Kidney (tissue), 22 donors: ENCODE data around the gene FITM1. TPM values are rescaled to one million over a fixed set of nuclear protein-coding genes. Genes with fewer than 3 reads are reported as not detected.
A peak's percentile ranks its signal among the peaks of the same experiment; 100 is the strongest.

ENCODE experiments used
- DNase-seq, 5 donors: peaks; one replicate each; pipeline ENCODE4 v3.0.0-alpha.2; 2013 to 2020
- FAIRE-seq: peaks from 2 replicates; lab custom pipeline; 2012; peaks lifted over from hg19 to GRCh38; lab: Jason Lieb, UNC
- H3K27ac ChIP-seq, 2 donors: one replicate each; pipeline ENCODE4 v1.7.0; 2013; ENCODE audit warnings: low read depth in 2 of 2, low read length in 2 of 2, inconsistent platforms in 1 of 2
- H3K27me3 ChIP-seq: one replicate; pipeline ENCODE4 v1.7.1; 2013; ENCODE audit warnings: low read length, inconsistent platforms; ENCODE audit not compliant: control insufficient read depth, insufficient read depth
- H3K36me3 ChIP-seq, 3 donors: one replicate each; pipeline versions ENCODE4 v1.7.0 to v1.7.1; 2013; ENCODE audit warnings: low read length in 3 of 3, control low read depth in 1 of 3, inconsistent platforms in 1 of 3; ENCODE audit not compliant: insufficient read depth in 3 of 3, control insufficient read depth in 2 of 3
- H3K4me1 ChIP-seq, 3 donors: one replicate each; pipeline versions ENCODE4 v1.7.0 to v1.7.1; 2013; ENCODE audit warnings: low read length in 3 of 3, inconsistent platforms in 1 of 3, low read depth in 1 of 3; ENCODE audit not compliant: control insufficient read depth in 2 of 3, insufficient read depth in 2 of 3
- H3K4me3 ChIP-seq, 3 donors: one replicate each; pipeline versions ENCODE4 v1.7.0 to v1.8.1; 2013; ENCODE audit warnings: low read length in 3 of 3, control low read depth in 1 of 3, inconsistent platforms in 1 of 3
- H3K9ac ChIP-seq, 3 donors: one replicate each; pipeline versions ENCODE4 v1.7.0 to v1.7.1; 2013; ENCODE audit warnings: low read length in 3 of 3, control low read depth in 1 of 3, inconsistent platforms in 1 of 3
- H3K9me3 ChIP-seq, 3 donors: one replicate each; pipeline versions ENCODE4 v1.7.0 to v1.7.1; 2013; ENCODE audit warnings: low read length in 3 of 3, control low read depth in 1 of 3, inconsistent platforms in 1 of 3; ENCODE audit not compliant: control insufficient read depth in 2 of 3, insufficient read depth in 1 of 3
- intact Hi-C: fragments of 100-400 bp; cut with DNase I; formaldehyde crosslinking; loops from one replicate; pipeline ENCODE4 v1.11.1; 2022
- long read RNA-seq, 10 donors: library from polyadenylated mRNA in 1 of 10; unstranded in 1 of 10; transcript quantifications; one replicate each; pipeline ENCODE4 v2.0.0 and lab custom pipeline, GENCODE V29; 2021 to 2026
- polyA plus RNA-seq: library from polyadenylated mRNA; stranded (reverse); fragments of 350-450 nt; fragmentation: Illumina TruSeq; extraction: RNeasy Lipid Tissue Mini Kit (QIAGEN cat#74804); gene quantifications from one replicate; pipeline ENCODE4 v1.2.3, GENCODE V29; 2014; ENCODE audit warnings: low read depth, low replicate concordance; ENCODE audit not compliant: insufficient read depth
- total RNA-seq: library from RNA; stranded (reverse); fragmentation: NEBNext Ultra II Directional; extraction: Animal tissue kit (Norgen Biotek cat#: 25700); gene quantifications from one replicate; pipeline ENCODE4 v1.2.1, GENCODE V29; 2021
- TF ChIP-seq, protein P1 (sequence below): IDR thresholded peaks from 3 replicates; pipeline ENCODE4 v1.5.1; 2012; ENCODE audit warnings: mild to moderate bottlenecking, moderate library complexity, borderline replicate concordance; ENCODE audit not compliant: insufficient read depth; ENCODE audit errors: extremely low read depth
- donor health status: control.
- donor health status: control.
- donor health status: control.
- donor health status: control.
- donor health status: control.
- donor health status: DM: yes; HTN: yes; CAD: no.
- donor health status: Normal renal cell carcinoma (clear cell type).

Gene FITM1, protein sequence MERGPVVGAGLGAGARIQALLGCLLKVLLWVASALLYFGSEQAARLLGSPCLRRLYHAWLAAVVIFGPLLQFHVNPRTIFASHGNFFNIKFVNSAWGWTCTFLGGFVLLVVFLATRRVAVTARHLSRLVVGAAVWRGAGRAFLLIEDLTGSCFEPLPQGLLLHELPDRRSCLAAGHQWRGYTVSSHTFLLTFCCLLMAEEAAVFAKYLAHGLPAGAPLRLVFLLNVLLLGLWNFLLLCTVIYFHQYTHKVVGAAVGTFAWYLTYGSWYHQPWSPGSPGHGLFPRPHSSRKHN
- total RNA-seq, result 1.3 TPM
- 1.2 TPM for polyA plus RNA-seq
- long read RNA-seq, donor 1, partial matches to known transcripts, result 0 of 1 reads
- long read RNA-seq, donor 1, other reads (novel, unspliced or antisense), result 0 of 1 reads
- long read RNA-seq, donor 2, partial matches to known transcripts, result 0 of 3 reads
- long read RNA-seq, donor 2, other reads (novel, unspliced or antisense), result 0 of 3 reads
- long read RNA-seq, donor 3, partial matches to known transcripts, result 0 of 4 reads
- long read RNA-seq, donor 3, other reads (novel, unspliced or antisense), result 0 of 4 reads
- long read RNA-seq, donor 4, partial matches to known transcripts, result 0 of 2 reads
- long read RNA-seq, donor 4, other reads (novel, unspliced or antisense), result 0 of 2 reads
- long read RNA-seq, donor 5, result 0 reads
- long read RNA-seq, donor 6, partial matches to known transcripts, result 0 of 2 reads
- long read RNA-seq, donor 6, other reads (novel, unspliced or antisense), result 0 of 2 reads
- long read RNA-seq, donor 7, result 0 reads
- long read RNA-seq, donor 8, partial matches to known transcripts, result 0 of 2 reads
- long read RNA-seq, donor 8, other reads (novel, unspliced or antisense), result 0 of 2 reads
- long read RNA-seq, donor 9, partial matches to known transcripts, result 0 of 3 reads
- long read RNA-seq, donor 9, other reads (novel, unspliced or antisense), result 0 of 3 reads
- long read RNA-seq, donor 10, result 0 reads

DNA sequence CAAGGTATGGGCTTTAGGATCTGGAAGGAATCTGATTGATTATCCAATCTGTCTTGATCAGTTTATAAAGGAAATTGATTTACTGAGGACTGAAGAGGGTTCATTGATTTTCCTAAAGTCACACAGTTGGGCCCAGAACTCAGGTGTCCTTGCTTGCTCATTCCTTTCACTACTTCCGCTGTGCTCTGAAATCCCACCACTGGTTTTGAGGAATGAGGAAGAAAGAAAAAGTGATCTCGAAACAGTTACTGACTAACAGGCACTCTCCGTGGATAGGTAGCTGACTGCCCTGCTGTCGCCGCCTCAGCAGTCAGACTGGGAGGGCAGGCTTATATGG, at the start of gene FITM1:
Gene FITM1, plus strand, starts transcription at position 280 of the 337 bp plus-strand sequence. CDS start 905 bp downstream, outside the sequence.
- no peak within 1 kb of the TSS for H3K4me3 ChIP-seq
- no peaks in the 10 kb centered on the region for H3K9me3 ChIP-seq
- H3K4me1 ChIP-seq, result peaks cover 0 to 18% (median 13%) of the 10 kb centered on the region in 3 donors
- peak in 3 of 5 donors; percentile 18 to 78 (median 20) for DNase-seq
- TF ChIP-seq, protein P1, sequence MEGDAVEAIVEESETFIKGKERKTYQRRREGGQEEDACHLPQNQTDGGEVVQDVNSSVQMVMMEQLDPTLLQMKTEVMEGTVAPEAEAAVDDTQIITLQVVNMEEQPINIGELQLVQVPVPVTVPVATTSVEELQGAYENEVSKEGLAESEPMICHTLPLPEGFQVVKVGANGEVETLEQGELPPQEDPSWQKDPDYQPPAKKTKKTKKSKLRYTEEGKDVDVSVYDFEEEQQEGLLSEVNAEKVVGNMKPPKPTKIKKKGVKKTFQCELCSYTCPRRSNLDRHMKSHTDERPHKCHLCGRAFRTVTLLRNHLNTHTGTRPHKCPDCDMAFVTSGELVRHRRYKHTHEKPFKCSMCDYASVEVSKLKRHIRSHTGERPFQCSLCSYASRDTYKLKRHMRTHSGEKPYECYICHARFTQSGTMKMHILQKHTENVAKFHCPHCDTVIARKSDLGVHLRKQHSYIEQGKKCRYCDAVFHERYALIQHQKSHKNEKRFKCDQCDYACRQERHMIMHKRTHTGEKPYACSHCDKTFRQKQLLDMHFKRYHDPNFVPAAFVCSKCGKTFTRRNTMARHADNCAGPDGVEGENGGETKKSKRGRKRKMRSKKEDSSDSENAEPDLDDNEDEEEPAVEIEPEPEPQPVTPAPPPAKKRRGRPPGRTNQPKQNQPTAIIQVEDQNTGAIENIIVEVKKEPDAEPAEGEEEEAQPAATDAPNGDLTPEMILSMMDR, result no peak
- no peaks in the 10 kb centered on the region for H3K27me3 ChIP-seq
- no peaks in the 10 kb centered on the region for H3K36me3 ChIP-seq
- FAIRE-seq, result no peak
- H3K9ac ChIP-seq, result no peak within 1 kb of the TSS
- intact Hi-C loops, result no loop called here
- peak within 1 kb of the TSS; percentile 58 to 90 for H3K27ac ChIP-seq

DNA sequence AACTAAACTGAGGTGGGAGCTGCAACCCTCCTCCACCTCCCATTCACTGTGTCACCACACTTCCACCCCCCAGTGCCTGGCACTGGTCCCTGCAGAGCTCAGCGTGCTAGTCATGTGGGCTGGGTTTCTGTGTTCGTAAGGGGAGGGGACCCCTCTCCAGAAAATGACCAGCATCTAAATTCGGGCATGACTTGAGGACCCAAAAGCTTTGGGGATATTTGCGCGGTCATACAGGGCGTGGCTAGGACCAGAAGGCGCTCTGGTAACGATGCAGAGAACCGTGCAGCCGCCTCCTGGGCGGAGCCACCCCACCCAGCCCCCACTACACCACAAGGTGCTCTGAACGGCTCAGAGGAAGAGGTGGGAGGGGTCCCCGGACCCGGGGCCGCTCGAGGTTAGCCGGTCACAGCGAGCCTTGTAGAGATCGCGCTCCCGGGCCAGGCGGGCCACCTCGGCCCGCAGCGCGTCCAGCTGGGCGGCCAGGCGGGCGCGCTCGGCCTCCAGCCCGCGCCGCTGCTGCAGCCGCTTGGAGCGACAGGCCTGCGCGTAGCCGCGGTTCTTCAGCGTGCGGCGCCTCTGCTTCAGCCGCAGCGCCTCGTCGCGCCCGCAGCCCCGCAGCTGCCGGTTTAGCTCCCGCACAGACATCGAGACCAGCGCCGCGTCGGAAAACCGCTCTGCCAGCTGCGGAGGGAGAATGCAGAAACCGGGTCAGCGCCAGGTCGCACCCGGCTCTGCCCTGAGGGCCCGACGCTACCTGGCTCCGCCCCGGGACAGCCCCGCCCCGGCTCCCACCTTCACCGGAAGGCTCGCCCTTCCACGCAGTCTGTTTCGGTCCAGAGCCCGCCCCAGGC, 49.3 kb upstream of the FITM1 start:
- DNase-seq (peak; percentile 51 to 90 (median 61)), FAIRE-seq (no peak)
- Histone ChIP-seq H3K4me1 (peaks cover 3 to 5% (median 5%) of the 10 kb centered on the region in 3 donors), H3K27me3 (no peaks in the 10 kb centered on the region), H3K36me3 (no peaks in the 10 kb centered on the region), H3K9me3 (no peaks in the 10 kb centered on the region), H3K9ac (peak overlapping the region in 1 of 3 donors; percentile 66), H3K27ac (peak overlapping the region; percentile 32 to 76), H3K4me3 (peak overlapping the region; percentile 35 to 56 (median 52))
- intact Hi-C loops, result no loop called here
- TF ChIP-seq, protein P1, result no peak

DNA sequence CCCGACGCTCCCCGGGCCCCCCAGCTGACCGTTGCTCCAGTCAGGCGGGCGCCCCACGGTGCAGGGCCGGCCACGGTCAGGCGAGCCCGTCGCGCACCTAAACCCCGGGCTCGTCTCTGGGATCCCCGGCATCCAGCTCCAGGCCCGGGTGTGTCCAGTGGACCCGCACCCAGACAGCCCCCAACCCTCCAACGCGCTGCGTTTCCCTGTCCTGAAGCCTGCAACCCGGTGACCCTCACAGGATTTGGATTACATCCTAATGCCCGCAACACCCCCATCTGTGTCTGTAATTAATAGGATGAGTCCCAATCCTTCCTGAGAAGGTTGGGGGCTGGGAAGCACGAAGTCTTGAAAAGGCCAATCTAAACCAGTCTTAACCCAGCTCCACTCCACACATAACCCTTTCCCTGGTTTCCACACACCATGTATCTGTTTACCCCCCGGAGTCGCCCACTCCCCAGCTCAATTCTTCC, 48.7 kb upstream of the FITM1 start:
- Histone ChIP-seq H3K4me1 (peaks cover 3 to 5% (median 5%) of the 10 kb centered on the region in 3 donors), H3K27me3 (no peaks in the 10 kb centered on the region), H3K4me3 (peak overlapping the region in 1 of 3 donors; percentile 56), H3K36me3 (no peaks in the 10 kb centered on the region), H3K9me3 (no peaks in the 10 kb centered on the region), H3K9ac (peak overlapping the region in 1 of 3 donors; percentile 9), H3K27ac (peak overlapping the region in 1 of 2 donors; percentile 57)
- intact Hi-C loops, result no loop called here
- FAIRE-seq (no peak), DNase-seq (peak in 2 of 5 donors; percentile 15 to 22)
- TF ChIP-seq, protein P1, result no peak
